GM18502 (cell line): ENCODE measurements around the gene KLK1.
"Not testable (repeated sequence)": the region's sequence is repeated elsewhere in the genome, so short reads cannot be mapped to it uniquely, and the experiment has no call there.

Experiments
- ATAC-seq: cut with Tn5 transposase; IDR thresholded peaks from one replicate; pipeline ENCODE4 v1.9.1; 2021; ENCODE audit warnings: mild to moderate bottlenecking; ENCODE audit not compliant: unreplicated experiment, poor library complexity

The KLK1 gene

GRCh38 chr19:50772912-50773311 is 50.7 kb downstream of the KLK1 start:
- ATAC-seq = not testable (repeated sequence)

- no peak for ATAC-seq
Measured at GRCh38 chr19:50772476-50772875, 51.1 kb downstream of the KLK1 start.

GRCh38 chr19:50770888-50771287 is 52.7 kb downstream of the KLK1 start:
- ATAC-seq = no peak

- not testable (repeated sequence) for ATAC-seq
Measured at GRCh38 chr19:50770164-50770563, 53.4 kb downstream of the KLK1 start, which contains the start of gene GPR32. Gene GPR32, plus strand, starts transcription at chr19:50770464. Its CDS starts 137 bp downstream, at chr19:50770601.
